ENCODE results near the gene TMPRSS7. TPM values are rescaled to one million over a fixed set of nuclear protein-coding genes. Genes with fewer than 3 reads are reported as not detected.
A peak's percentile ranks its signal among the peaks of the same experiment; 100 is the strongest.

TMPRSS7 gene
- total and polyA plus RNA-seq, 2 of the 8 experiments (the other 6 are each of a cell fraction or from before 2014, with no cell fraction given) = not detected

DNA sequence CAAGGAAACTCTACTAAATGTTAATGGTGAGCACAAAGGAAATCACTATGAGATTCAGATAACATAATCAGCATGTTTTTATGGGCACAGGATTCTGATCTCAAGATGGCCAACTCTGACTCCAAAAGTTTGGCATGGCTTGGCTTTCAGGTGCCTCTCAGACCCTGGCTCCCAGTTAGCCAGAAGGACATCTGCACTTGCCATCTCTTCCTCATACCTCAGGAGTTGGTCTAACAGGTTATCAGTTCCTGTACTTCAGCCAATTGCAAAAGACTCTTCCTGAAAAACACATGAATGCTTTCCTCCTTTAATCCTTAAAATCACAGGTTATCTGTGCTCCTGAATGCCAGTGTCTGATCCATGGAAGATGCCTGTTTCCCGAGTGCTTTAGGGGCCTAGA, 25.0 kb downstream of the TMPRSS7 start:
- Histone ChIP-seq H2BK120ac (replicated peaks; ENCODE audit: low read depth, low read length) (no peak overlapping the region), H4K91ac (replicated peaks; ENCODE audit: insufficient read length, low read length) (no peak overlapping the region), H2AFZ (ENCODE audit: low read length) (0 out of 2 replicates have a peak overlapping the region, but pooled peaks have one; percentile 71), H3K4me1 (replicated peaks in 1 of 4; ENCODE audit: control insufficient read depth in 3 of 4, insufficient read depth in 4 of 4, low read length in 3 of 4) (no peaks in the 10 kb centered on the region), H3K14ac (ENCODE audit: insufficient read length) (no peak overlapping the region), H3K4me3 (ENCODE audit: extremely low read depth in 1 of 4, insufficient read depth in 2 of 4, low read depth in 3 of 4, low read length in 4 of 4) (no peak overlapping the region), H4K20me1 (replicated peaks in 1 of 2; ENCODE audit: control insufficient read depth in 1 of 2, insufficient read depth in 2 of 2, low read length in 2 of 2) (no peaks in the 10 kb centered on the region), H3K9me3 (ENCODE audit: insufficient read depth in 2 of 2, low read depth in 1 of 2, low read length in 1 of 2) (no peaks in the 10 kb centered on the region), H4K5ac (ENCODE audit: insufficient read length, low read depth, low read length) (no peak overlapping the region), H3K79me2 (ENCODE audit: control insufficient read depth in 1 of 2, insufficient read depth in 2 of 2, low read length in 2 of 2) (no peaks in the 10 kb centered on the region), H4K8ac (ENCODE audit: extremely low read depth, insufficient read depth, low read length) (no peak overlapping the region), H2BK20ac (ENCODE audit: low read length) (no peak overlapping the region), H3K4ac (replicated peaks; ENCODE audit: insufficient read length, low read depth, low read length) (no peak overlapping the region), H2BK12ac (ENCODE audit: low read depth, low read length) (no peak overlapping the region), H3K18ac (ENCODE audit: extremely low read depth, low read length) (no peak overlapping the region), H3K23ac (ENCODE audit: insufficient read length) (no peak overlapping the region), H3K9ac (replicated peaks in 1 of 4; ENCODE audit: extremely low read depth in 1 of 4, low read depth in 3 of 4, low read length in 3 of 4) (no peak overlapping the region), H3K56ac (replicated peaks; ENCODE audit: insufficient read length, low read depth, low read length) (no peak overlapping the region), H2BK15ac (ENCODE audit: low read length) (no peak overlapping the region), H3K27me3 (replicated peaks in 1 of 4; ENCODE audit: control insufficient read depth in 3 of 4, extremely low read depth in 1 of 4, insufficient read depth in 3 of 4, low read length in 3 of 4) (no peaks in the 10 kb centered on the region), H3K23me2 (ENCODE audit: low read depth, low read length) (peaks cover 2% of the 10 kb centered on the region; the same call in 1 of the 2 replicates), H3K27ac (ENCODE audit: low read depth, low read length) (no peak overlapping the region), H3K36me3 (ENCODE audit: control insufficient read depth in 2 of 4, insufficient read depth in 4 of 4, low read length in 3 of 4) (no peaks in the 10 kb centered on the region), H2AK5ac (ENCODE audit: low read depth, low read length) (no peak overlapping the region), H2BK5ac (ENCODE audit: low read depth, low read length) (no peak overlapping the region), H3K79me1 (ENCODE audit: low read depth, low read length) (no peaks in the 10 kb centered on the region), H3K4me2 (ENCODE audit: insufficient read depth in 1 of 2, low read depth in 2 of 2, low read length in 2 of 2) (no peak overlapping the region)
- 90% methylated on average over 1 of the region's 1 CpG; no CpG with 5 or more reads in 1 of the 2 experiments for WGBS, 2 experiments (ENCODE audit: extremely low coverage in 1 of 2, insufficient coverage in 1 of 2, insufficient read length in 1 of 2, insufficient replicate concordance in 2 of 2, low coverage in 1 of 2, low lambda C conversion rate in 2 of 2, missing lambda C conversion rate in 1 of 2)
- no peak for DNase-seq (ENCODE audit: low read depth in 1 of 2, low spot score in 2 of 2)
- POLR2A ChIA-PET (ENCODE audit: partially characterized antibody) = no interaction called here
- CTCF ChIA-PET (ENCODE audit: partially characterized antibody) = no interaction called here
- no peak for FAIRE-seq
- TF ChIP-seq GTF2F1 (IDR thresholded peaks at IDR 0.05; ENCODE audit: borderline replicate concordance, low read depth, low read length) (no peak), EGR1 (IDR thresholded peaks at IDR 0.05; ENCODE audit: borderline replicate concordance, low read depth, low read length) (no peak), BRCA1 (IDR thresholded peaks at IDR 0.05; ENCODE audit: low read depth, low read length) (no peak), BCL11A (IDR thresholded peaks at IDR 0.05; ENCODE audit: low read depth in 2 of 2, low read length in 2 of 2) (no peak), RAD21 (IDR thresholded peaks at IDR 0.05 in 1 of 2, conservative IDR thresholded peaks at IDR 0.05 in 1 of 2; ENCODE audit: low read depth in 2 of 2, low read length in 2 of 2) (no peak), POU5F1 (IDR thresholded peaks at IDR 0.05; ENCODE audit: low read depth, low read length) (no peak), NANOG (IDR thresholded peaks at IDR 0.05; ENCODE audit: insufficient read depth, low read depth, low read length, poor library complexity, severe bottlenecking) (no peak), HDAC2 (IDR thresholded peaks at IDR 0.05; ENCODE audit: borderline replicate concordance in 1 of 2, low read depth in 2 of 2, low read length in 2 of 2) (no peak), ASH2L (IDR thresholded peaks at IDR 0.05; ENCODE audit: low read length) (no peak), NRF1 (IDR thresholded peaks at IDR 0.05; ENCODE audit: low read depth, low read length) (no peak)
- TF ChIP-seq, protein P1, sequence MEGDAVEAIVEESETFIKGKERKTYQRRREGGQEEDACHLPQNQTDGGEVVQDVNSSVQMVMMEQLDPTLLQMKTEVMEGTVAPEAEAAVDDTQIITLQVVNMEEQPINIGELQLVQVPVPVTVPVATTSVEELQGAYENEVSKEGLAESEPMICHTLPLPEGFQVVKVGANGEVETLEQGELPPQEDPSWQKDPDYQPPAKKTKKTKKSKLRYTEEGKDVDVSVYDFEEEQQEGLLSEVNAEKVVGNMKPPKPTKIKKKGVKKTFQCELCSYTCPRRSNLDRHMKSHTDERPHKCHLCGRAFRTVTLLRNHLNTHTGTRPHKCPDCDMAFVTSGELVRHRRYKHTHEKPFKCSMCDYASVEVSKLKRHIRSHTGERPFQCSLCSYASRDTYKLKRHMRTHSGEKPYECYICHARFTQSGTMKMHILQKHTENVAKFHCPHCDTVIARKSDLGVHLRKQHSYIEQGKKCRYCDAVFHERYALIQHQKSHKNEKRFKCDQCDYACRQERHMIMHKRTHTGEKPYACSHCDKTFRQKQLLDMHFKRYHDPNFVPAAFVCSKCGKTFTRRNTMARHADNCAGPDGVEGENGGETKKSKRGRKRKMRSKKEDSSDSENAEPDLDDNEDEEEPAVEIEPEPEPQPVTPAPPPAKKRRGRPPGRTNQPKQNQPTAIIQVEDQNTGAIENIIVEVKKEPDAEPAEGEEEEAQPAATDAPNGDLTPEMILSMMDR (IDR thresholded peaks at IDR 0.05; ENCODE audit: control extremely low read depth in 1 of 3, insufficient read depth in 1 of 3, low read depth in 1 of 3, low read length in 3 of 3) = no peak
